ENCODE results near the gene BIRC6. TPM values are rescaled to one million over a fixed set of nuclear protein-coding genes. Genes with fewer than 3 reads are reported as not detected.

The BIRC6 gene
- total and polyA plus RNA-seq, 2 of the 4 experiments (the other 2 are of a cell fraction) = 26.5 to 316 TPM

- TF ChIP-seq POLR2A (IDR thresholded peaks at IDR 0.05; ENCODE audit: low read depth, low read length) (no peak), MXI1 (IDR thresholded peaks at IDR 0.05; ENCODE audit: borderline replicate concordance, low read depth, low read length) (no peak), ELK1 (IDR thresholded peaks at IDR 0.05; ENCODE audit: borderline replicate concordance, low read depth, low read length) (no peak), CEBPB (IDR thresholded peaks at IDR 0.05; ENCODE audit: low read depth, low read length) (no peak), RAD21 (IDR thresholded peaks at IDR 0.05; ENCODE audit: low read length) (no peak)
- Histone ChIP-seq H2BK15ac (ENCODE audit: low read depth, low read length) (no peak overlapping the region), H4K8ac (ENCODE audit: low read depth in 2 of 2, low read length in 2 of 2) (no peak overlapping the region), H2AK5ac (ENCODE audit: low read depth, low read length) (no peak overlapping the region), H3K9ac (ENCODE audit: low read depth, low read length) (no peak overlapping the region), H2BK120ac (ENCODE audit: low read depth, low read length) (no peak overlapping the region), H3K79me1 (ENCODE audit: low read depth in 1 of 2, low read length in 2 of 2) (peaks cover 21 to 22% of the 10 kb centered on the region in 2 experiments), H4K5ac (ENCODE audit: low read depth, low read length) (no peak overlapping the region), H3K36me3 (ENCODE audit: control insufficient read depth, insufficient read depth, low read length) (peaks cover 29% of the 10 kb centered on the region), H3K14ac (replicated peaks; ENCODE audit: low read depth, low read length) (no peak overlapping the region), H3K4me2 (ENCODE audit: low read depth, low read length) (no peak overlapping the region), H3K4me1 (ENCODE audit: control insufficient read depth, insufficient read depth, low read length) (no peaks in the 10 kb centered on the region), H2BK20ac (ENCODE audit: low read depth, low read length) (no peak overlapping the region), H3K9me1 (ENCODE audit: insufficient read depth, low read length) (no peaks in the 10 kb centered on the region; the same call in none of the 2 replicates), H3K56ac (ENCODE audit: extremely low read depth, insufficient read depth, low read length) (no peak overlapping the region), H4K20me1 (ENCODE audit: insufficient read depth, low read length) (no peaks in the 10 kb centered on the region), H3K18ac (ENCODE audit: low read depth, low read length) (no peak overlapping the region), H3K27me3 (ENCODE audit: control insufficient read depth, insufficient read depth, low read length) (no peaks in the 10 kb centered on the region), H3K27ac (ENCODE audit: insufficient read depth, low read length) (no peak overlapping the region), H3K23ac (ENCODE audit: low read depth, low read length) (no peak overlapping the region), H3K4ac (ENCODE audit: low read depth, low read length) (no peak overlapping the region), H2BK5ac (ENCODE audit: low read depth, low read length, poor library complexity, severe bottlenecking) (no peak overlapping the region), H3K9me3 (ENCODE audit: control insufficient read depth, insufficient read depth, low read length) (no peaks in the 10 kb centered on the region), H2AK9ac (replicated peaks; ENCODE audit: low read depth, low read length, poor library complexity) (no peak overlapping the region), H2AFZ (replicated peaks; ENCODE audit: low read length, poor library complexity) (no peak overlapping the region), H3K4me3 (ENCODE audit: insufficient read depth, low read depth, low read length) (no peak overlapping the region), H4K91ac (ENCODE audit: insufficient read depth, low read depth, low read length) (no peak overlapping the region)
- no TSS peak for BruUV-seq (replicated peaks)
- peak; percentile 36 for DNase-seq
- no peak for ATAC-seq (ENCODE audit: low read depth)
- POLR2A ChIA-PET (ENCODE audit: unreplicated experiment) = no interaction called here
- dilution Hi-C loops (cut with HindIII; ENCODE audit: low sequenced_read_pairs, unreplicated experiment) (no loop called here), in situ Hi-C loops (cut with MboI; ENCODE audit: low sequenced_read_pairs) (no loop called here), intact Hi-C loops (cut with micrococcal nuclease) (no loop called here)
- CTCF ChIA-PET = interaction anchor here (0.7 to 1.2 kb wide), 3 partner anchors 57 to 309 kb away, joined by 3 to 4 read pairs (median 3); no protein-coding TSS in a partner anchor
- WGBS, 2 experiments (ENCODE audit: extremely low coverage in 2 of 2, insufficient read length in 1 of 2) = no CpG with 5 or more reads among the region's 6 CpGs
Observed at GRCh38 chr2:32436150-32436549, 79.3 kb downstream of the BIRC6 start.
